Calu3 (cell line): ENCODE results near the gene WDFY4. TPM values are rescaled to one million over a fixed set of nuclear protein-coding genes. Genes with fewer than 3 reads are reported as not detected.

Experiments
- BruUV-seq: library from RNA; stranded (reverse); fragments of 400-500 nt; replicated peaks from 2 replicates; lab custom pipeline; 2021; lab: Mats Ljungman, UMichigan
- CTCF ChIA-PET: fragments of 300-600 bp; sonication (Branson Sonifier 250); formaldehyde crosslinking; loops from one replicate; lab custom pipeline; 2022; ENCODE audit warnings: antibody characterized with exemption; lab: Charles Lee
- DNase-seq: peaks from one replicate; pipeline ENCODE4 v3.0.0; 2022
- H3K27ac Mint-ChIP-seq: one replicate; pipeline ENCODE4 v1.8.0; 2022; ENCODE audit warnings: mixed read lengths; ENCODE audit not compliant: unreplicated experiment
- H3K27me3 Mint-ChIP-seq: one replicate; pipeline ENCODE4 v1.8.0; 2022; ENCODE audit warnings: mixed read lengths; ENCODE audit not compliant: unreplicated experiment
- H3K36me3 Mint-ChIP-seq: one replicate; pipeline ENCODE4 v1.8.0; 2022; ENCODE audit warnings: mild to moderate bottlenecking, moderate library complexity, mixed read lengths; ENCODE audit not compliant: insufficient read depth, unreplicated experiment
- H3K4me1 Mint-ChIP-seq: one replicate; pipeline ENCODE4 v1.8.0; 2022; ENCODE audit warnings: mild to moderate bottlenecking, low read depth, mixed read lengths; ENCODE audit not compliant: unreplicated experiment
- H3K4me3 Mint-ChIP-seq: one replicate; pipeline ENCODE4 v1.8.0; 2022; ENCODE audit warnings: mild to moderate bottlenecking, low read depth, moderate library complexity, mixed read lengths; ENCODE audit not compliant: unreplicated experiment
- H3K9me3 Mint-ChIP-seq: one replicate; pipeline ENCODE4 v1.8.0; 2022; ENCODE audit warnings: low read depth, mixed read lengths; ENCODE audit not compliant: unreplicated experiment
- intact Hi-C: fragments of 100-400 bp; cut with micrococcal nuclease; formaldehyde crosslinking; loops from one replicate; pipeline ENCODE4 v1.10.0; 2022; ENCODE audit not compliant: unreplicated experiment
- total RNA-seq: library from RNA; stranded (reverse); gene quantifications from 2 replicates; pipeline ENCODE4 v1.2.3, GENCODE V29; 2022
- TF ChIP-seq, protein P1 (sequence below): fragments of 200-600 bp; IDR thresholded peaks from one replicate; pipeline ENCODE4 v1.8.0; 2022; ENCODE audit warnings: antibody characterized with exemption; ENCODE audit not compliant: unreplicated experiment

Gene WDFY4
- total RNA-seq, 1 experiment from 2014 or later, result not detected

DNA sequence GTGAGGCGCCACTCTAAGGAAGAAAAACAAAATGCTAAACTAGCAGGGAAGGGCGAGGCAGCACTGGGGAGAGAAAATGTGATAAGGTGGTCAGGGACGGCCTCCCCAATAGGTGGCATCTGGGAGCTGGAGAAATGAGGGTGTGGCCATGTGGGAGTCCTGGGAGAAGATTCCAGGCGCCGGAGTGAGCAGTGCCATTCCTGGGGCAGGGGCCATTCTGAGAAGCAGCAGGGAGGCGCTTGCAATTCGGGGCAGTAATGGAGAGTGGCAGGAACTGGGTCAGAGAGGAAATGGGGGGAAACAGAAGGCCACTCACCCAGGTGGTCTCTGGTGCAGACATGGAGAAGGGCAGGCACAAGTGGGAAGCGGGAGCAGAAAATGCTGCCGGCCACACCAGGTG is 316.7 kb downstream of the WDFY4 start:
- H3K4me1 Mint-ChIP-seq, result no peaks in the 10 kb centered on the region
- H3K27ac Mint-ChIP-seq, result no peak overlapping the region
- TF ChIP-seq, protein P1, sequence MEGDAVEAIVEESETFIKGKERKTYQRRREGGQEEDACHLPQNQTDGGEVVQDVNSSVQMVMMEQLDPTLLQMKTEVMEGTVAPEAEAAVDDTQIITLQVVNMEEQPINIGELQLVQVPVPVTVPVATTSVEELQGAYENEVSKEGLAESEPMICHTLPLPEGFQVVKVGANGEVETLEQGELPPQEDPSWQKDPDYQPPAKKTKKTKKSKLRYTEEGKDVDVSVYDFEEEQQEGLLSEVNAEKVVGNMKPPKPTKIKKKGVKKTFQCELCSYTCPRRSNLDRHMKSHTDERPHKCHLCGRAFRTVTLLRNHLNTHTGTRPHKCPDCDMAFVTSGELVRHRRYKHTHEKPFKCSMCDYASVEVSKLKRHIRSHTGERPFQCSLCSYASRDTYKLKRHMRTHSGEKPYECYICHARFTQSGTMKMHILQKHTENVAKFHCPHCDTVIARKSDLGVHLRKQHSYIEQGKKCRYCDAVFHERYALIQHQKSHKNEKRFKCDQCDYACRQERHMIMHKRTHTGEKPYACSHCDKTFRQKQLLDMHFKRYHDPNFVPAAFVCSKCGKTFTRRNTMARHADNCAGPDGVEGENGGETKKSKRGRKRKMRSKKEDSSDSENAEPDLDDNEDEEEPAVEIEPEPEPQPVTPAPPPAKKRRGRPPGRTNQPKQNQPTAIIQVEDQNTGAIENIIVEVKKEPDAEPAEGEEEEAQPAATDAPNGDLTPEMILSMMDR, result no peak
- intact Hi-C loops, result no loop called here
- no TSS peak for BruUV-seq
- CTCF ChIA-PET, result no interaction called here
- DNase-seq, result no peak
- peaks cover 1% of the 10 kb centered on the region for H3K9me3 Mint-ChIP-seq
- no peaks in the 10 kb centered on the region for H3K36me3 Mint-ChIP-seq
- H3K4me3 Mint-ChIP-seq, result no peak overlapping the region
- H3K27me3 Mint-ChIP-seq, result peaks cover 38% of the 10 kb centered on the region

DNA sequence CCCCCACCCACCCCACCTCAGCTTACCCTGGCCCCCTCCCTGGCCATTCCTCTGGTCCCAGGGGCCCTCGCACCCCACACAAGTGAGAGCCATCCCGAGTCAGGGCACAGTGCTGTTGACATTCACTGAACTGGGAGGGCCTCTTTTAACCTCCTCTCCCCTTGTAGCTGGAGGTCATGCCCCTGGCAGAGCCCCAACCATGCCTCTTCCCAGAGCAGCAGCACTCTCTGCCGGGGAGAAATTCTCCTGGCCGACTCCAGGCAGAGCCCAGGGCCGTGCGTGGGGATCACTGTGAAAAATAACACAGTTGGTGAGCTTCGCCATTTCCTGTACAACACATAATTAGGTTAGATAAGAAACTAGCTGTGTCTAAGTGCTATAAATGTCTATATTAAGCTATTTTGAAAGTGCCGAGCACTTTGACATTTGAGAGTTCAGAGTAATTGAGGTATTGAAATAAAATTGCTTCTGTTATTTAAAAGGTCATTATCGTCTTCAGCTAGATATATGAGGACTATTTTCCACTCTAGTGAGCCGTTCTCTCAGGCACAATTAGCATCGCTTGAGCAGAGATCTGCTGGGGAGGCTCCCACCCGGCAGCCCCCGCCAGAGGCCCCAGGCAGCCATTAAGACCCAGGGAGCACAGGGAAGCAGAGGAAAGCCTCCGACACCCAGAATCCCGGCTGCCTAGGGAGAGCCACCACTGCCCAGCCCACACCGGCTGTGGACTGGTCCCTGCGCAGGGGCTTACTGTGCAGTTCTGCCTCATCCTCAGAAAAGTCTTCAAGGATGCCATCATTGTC is 317.4 kb downstream of the WDFY4 start:
- Mint-ChIP-seq H3K27me3 (peaks cover 38% of the 10 kb centered on the region), H3K4me1 (no peaks in the 10 kb centered on the region), H3K4me3 (no peak overlapping the region), H3K9me3 (peaks cover 2% of the 10 kb centered on the region), H3K27ac (no peak overlapping the region), H3K36me3 (no peaks in the 10 kb centered on the region)
- BruUV-seq, result no TSS peak
- CTCF ChIA-PET, result no interaction called here
- intact Hi-C loops, result no loop called here
- TF ChIP-seq, protein P1, result no peak
- DNase-seq, result no peak

DNA sequence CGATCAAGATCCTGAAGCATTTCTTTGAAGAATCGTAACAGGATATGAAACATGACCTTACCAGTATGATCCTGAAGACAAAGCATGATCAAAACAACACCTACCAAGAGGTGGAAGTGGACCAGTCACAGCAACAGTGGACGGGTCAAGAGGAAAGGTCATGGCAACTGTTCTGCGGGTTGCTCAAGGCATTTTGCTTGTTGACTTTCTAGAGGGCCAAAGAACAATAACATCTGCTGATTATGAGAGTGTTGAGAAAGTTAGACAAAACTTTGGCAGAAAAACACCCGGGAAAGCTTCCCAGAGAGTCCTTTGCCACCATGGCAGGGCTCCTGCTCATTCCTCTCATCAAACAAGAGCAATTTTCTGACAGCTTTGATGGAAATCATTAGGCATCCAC is 320.6 kb downstream of the WDFY4 start:
- TF ChIP-seq, protein P1, result no peak
- H3K4me3 Mint-ChIP-seq, result no peak overlapping the region
- peaks cover 2% of the 10 kb centered on the region for H3K9me3 Mint-ChIP-seq
- intact Hi-C loops, result no loop called here
- DNase-seq, result no peak
- CTCF ChIA-PET, result no interaction called here
- BruUV-seq, result no TSS peak
- peaks cover 49% of the 10 kb centered on the region for H3K27me3 Mint-ChIP-seq
- H3K27ac Mint-ChIP-seq, result no peak overlapping the region
- no peaks in the 10 kb centered on the region for H3K36me3 Mint-ChIP-seq
- no peaks in the 10 kb centered on the region for H3K4me1 Mint-ChIP-seq

DNA sequence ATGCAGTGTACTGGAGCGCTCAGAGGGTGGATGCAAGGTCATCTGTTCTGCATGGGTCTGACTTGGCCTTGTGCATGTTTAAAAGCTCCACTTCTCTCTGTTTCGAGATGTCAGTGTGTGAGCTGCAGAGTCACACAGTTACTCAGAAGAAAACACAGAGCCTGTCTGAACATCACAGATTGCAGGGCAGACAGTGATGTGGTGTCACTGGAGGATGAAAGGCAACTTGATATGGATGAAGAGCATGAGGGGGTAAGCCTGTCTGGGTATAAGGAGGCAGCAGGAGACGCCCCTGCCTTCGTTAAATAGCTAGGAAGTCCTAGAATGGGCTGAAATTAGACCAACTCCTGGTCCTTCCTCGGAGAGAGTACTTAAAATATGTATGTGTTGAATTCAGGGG is 322.5 kb downstream of the WDFY4 start:
- no peak for DNase-seq
- H3K27ac Mint-ChIP-seq, result no peak overlapping the region
- H3K36me3 Mint-ChIP-seq, result no peaks in the 10 kb centered on the region
- no TSS peak for BruUV-seq
- CTCF ChIA-PET, result no interaction called here
- H3K4me1 Mint-ChIP-seq, result no peaks in the 10 kb centered on the region
- H3K4me3 Mint-ChIP-seq, result no peak overlapping the region
- peaks cover 49% of the 10 kb centered on the region for H3K27me3 Mint-ChIP-seq
- intact Hi-C loops, result no loop called here
- TF ChIP-seq, protein P1, result no peak
- H3K9me3 Mint-ChIP-seq, result peaks cover 2% of the 10 kb centered on the region
